HepG2 (cell line): ENCODE results near the gene CDC37. TPM values are rescaled to one million over a fixed set of nuclear protein-coding genes. Genes with fewer than 3 reads are reported as not detected.

Experiments used
- ATAC-seq: fragments of 200-7000 bp; cut with Tn5 transposase; 3 replicates; pipeline ENCODE4 v1.9.1; 2020; ENCODE audit warnings: mild to moderate bottlenecking, moderate library complexity
- BruUV-seq: library from RNA; stranded (reverse); fragments of 400-500 nt; replicated peaks from 2 replicates; lab custom pipeline; 2021; lab: Mats Ljungman, UMichigan
- CTCF ChIA-PET: fragments of 300-600 bp; formaldehyde crosslinking; extraction: SDS; loops from one replicate; lab custom pipeline; 2021; ENCODE audit warnings: low total read pairs, inconsistent platforms, low intra/inter-chr PET ratio; lab: Yijun Ruan, JAX
- POLR2A ChIA-PET: fragments of 350-600 bp; sonication (Branson Sonifier 250); formaldehyde crosslinking; loops from one replicate; lab custom pipeline; 2020; ENCODE audit warnings: antibody characterized with exemption, inconsistent platforms; lab: Yijun Ruan, JAX
- DNase-seq: peaks from one replicate; pipeline ENCODE4 v3.0.0-alpha.2; 2015; ENCODE audit warnings: low spot score
- FAIRE-seq: peaks from 3 replicates; lab custom pipeline; 2011; peaks lifted over from hg19 to GRCh38; lab: Jason Lieb, UNC
- H2AFZ ChIP-seq: one replicate; pipeline ENCODE4 v1.6.1; 2011; ENCODE audit warnings: low read length, inconsistent platforms
- H3K27ac ChIP-seq: fragments of 300-600 bp; 3 replicates; pipeline ENCODE4 v1.8.0; 2011; ENCODE audit warnings: mixed run types, mild to moderate bottlenecking, mixed read lengths, low read length, inconsistent platforms; ENCODE audit not compliant: insufficient read depth; ENCODE audit errors: extremely low read length
- H3K27me3 ChIP-seq, 2 experiments: fragments of 200-600 bp in 1 of 2; 2 replicates in 1 of 2; 3 replicates in 1 of 2; pipeline versions ENCODE4 v1.6.0 to v1.8.0; 2011; ENCODE audit warnings: low read length in 2 of 2, mild to moderate bottlenecking in 2 of 2, moderate library complexity in 2 of 2, inconsistent platforms in 1 of 2; ENCODE audit not compliant: insufficient read depth in 2 of 2, control insufficient read depth in 1 of 2
- H3K36me3 ChIP-seq, 2 experiments: fragments of 200-600 bp in 1 of 2; replicated peaks in 1 of 2; 2 replicates in 1 of 2; 3 replicates in 1 of 2; pipeline versions ENCODE4 v1.5.1 to v1.8.0; 2011; ENCODE audit warnings: low read length in 2 of 2, inconsistent platforms in 1 of 2; ENCODE audit not compliant: insufficient read depth in 2 of 2, control insufficient read depth in 1 of 2
- H3K4me1 ChIP-seq: 2 replicates; pipeline ENCODE4 v1.5.1; 2012; ENCODE audit warnings: low read length, inconsistent platforms; ENCODE audit not compliant: insufficient read depth
- H3K4me2 ChIP-seq: 2 replicates; pipeline ENCODE4 v1.6.0; 2011; ENCODE audit warnings: low read depth, low read length, inconsistent platforms
- H3K4me3 ChIP-seq, 3 experiments: fragments of 200-600 bp in 1 of 3; sonication (generic), shearing (Covaris generic) in 1 of 3; replicated peaks in 1 of 3; 2 replicates each; pipeline ENCODE4 v1.5.1; 2011 to 2016; ENCODE audit warnings: low read length in 3 of 3, inconsistent platforms in 2 of 3, low read depth in 2 of 3, mild to moderate bottlenecking in 2 of 3, control low read depth in 1 of 3, mixed read lengths in 1 of 3; ENCODE audit not compliant: insufficient read depth in 1 of 3
- H3K79me2 ChIP-seq: one replicate; pipeline ENCODE4 v1.6.1; 2011; ENCODE audit warnings: low read length, inconsistent platforms; ENCODE audit not compliant: insufficient read depth
- H3K9ac ChIP-seq: 2 replicates; pipeline ENCODE4 v1.6.0; 2011; ENCODE audit warnings: mild to moderate bottlenecking, low read depth, low read length, inconsistent platforms; ENCODE audit not compliant: insufficient read depth
- H3K9me3 ChIP-seq: 2 replicates; pipeline ENCODE4 v1.5.1; 2012; ENCODE audit warnings: mild to moderate bottlenecking, low read length
- H4K20me1 ChIP-seq: 2 replicates; pipeline ENCODE4 v1.6.0; 2011; ENCODE audit warnings: inconsistent platforms, mild to moderate bottlenecking, low read length, moderate library complexity; ENCODE audit not compliant: insufficient read depth
- BRF2 ChIP-seq: sonication (generic); formaldehyde crosslinking; IDR thresholded peaks from 2 replicates; pipeline ENCODE4 v1.8.1; 2022; ENCODE audit warnings: mild to moderate bottlenecking, missing genetic modification reagents
- CBX2 ChIP-seq, 2 experiments: fragments of 200-600 bp in 1 of 2; sonication (generic); formaldehyde crosslinking in 1 of 2; IDR thresholded peaks; 2 replicates each; pipeline versions ENCODE4 v1.7.0 to v1.8.1; 2018 to 2022; ENCODE audit warnings: low read depth in 2 of 2, low read length in 1 of 2, mild to moderate bottlenecking in 1 of 2, missing genetic modification reagents in 1 of 2
- CHCHD3 ChIP-seq: sonication (generic); formaldehyde crosslinking; IDR thresholded peaks from 2 replicates; pipeline ENCODE4 v1.8.0; 2022; ENCODE audit warnings: mild to moderate bottlenecking, missing genetic modification reagents, moderate library complexity
- ELF3 ChIP-seq: IDR thresholded peaks from 2 replicates; pipeline ENCODE4 v1.6.1; 2016; ENCODE audit warnings: missing genetic modification reagents, missing compliant biosample characterization
- FOXJ3 ChIP-seq: sonication (generic); formaldehyde crosslinking; IDR thresholded peaks from 2 replicates; pipeline ENCODE4 v1.4.0; 2020; ENCODE audit warnings: missing genetic modification reagents, mild to moderate bottlenecking, borderline replicate concordance
- KDM1A ChIP-seq: IDR thresholded peaks from 2 replicates; pipeline ENCODE4 v1.6.1; 2016; ENCODE audit warnings: missing compliant biosample characterization
- KDM2A ChIP-seq: sonication (generic); formaldehyde crosslinking; IDR thresholded peaks from 2 replicates; pipeline ENCODE4 v1.4.0; 2020; ENCODE audit warnings: low read depth, missing genetic modification reagents, borderline replicate concordance
- MED13 ChIP-seq: sonication (generic); formaldehyde crosslinking; IDR thresholded peaks from 2 replicates; pipeline ENCODE4 v1.5.0; 2020; ENCODE audit warnings: missing genetic modification reagents
- SRSF1 ChIP-seq: fragments of 200-400 bp; formaldehyde crosslinking; optimal IDR thresholded peaks from 2 replicates; pipeline ENCODE3; 2017; ENCODE audit warnings: mild to moderate bottlenecking, low read depth, low read length, moderate library complexity
- YEATS4 ChIP-seq: sonication (generic); formaldehyde crosslinking; IDR thresholded peaks from 2 replicates; pipeline ENCODE4 v1.4.0; 2020; ENCODE audit warnings: missing genetic modification reagents, borderline replicate concordance
- ZNF180 ChIP-seq: sonication (generic); formaldehyde crosslinking; IDR thresholded peaks from 2 replicates; pipeline ENCODE4 v1.4.0; 2020; ENCODE audit warnings: low read depth, missing genetic modification reagents, borderline replicate concordance
- ZNF234 ChIP-seq: sonication (generic); formaldehyde crosslinking; conservative IDR thresholded peaks from 2 replicates; pipeline ENCODE4 v1.5.1; 2020; ENCODE audit warnings: mild to moderate bottlenecking, missing genetic modification reagents
- ZNF580 ChIP-seq: IDR thresholded peaks from 2 replicates; pipeline ENCODE4 v1.6.1; 2016; ENCODE audit warnings: low read depth, borderline replicate concordance
- ZNF672 ChIP-seq: sonication (generic); formaldehyde crosslinking; IDR thresholded peaks from 2 replicates; pipeline ENCODE4 v1.8.1; 2022; ENCODE audit warnings: missing genetic modification reagents
- ZXDC ChIP-seq: sonication (generic); formaldehyde crosslinking; IDR thresholded peaks from 2 replicates; pipeline ENCODE4 v1.5.0; 2020; ENCODE audit warnings: mild to moderate bottlenecking, missing genetic modification reagents
- WGBS: methylation state at CpG from one replicate; pipeline ENCODE4 v1.1.6; 2017; ENCODE audit warnings: low lambda C conversion rate; 5-methylcytosine and 5-hydroxymethylcytosine counted together
- in situ Hi-C: cut with HindIII; loops from 2 replicates; pipeline ENCODE4 v1.10.0; 2017; ENCODE audit warnings: low pct_unique_long_range_greater_than_20kb; ENCODE audit not compliant: extremely low pct_ligation_motif_present
- intact Hi-C: fragments of 100-400 bp; cut with micrococcal nuclease; formaldehyde crosslinking; loops from one replicate; pipeline ENCODE4 v1.10.0; 2022; ENCODE audit not compliant: unreplicated experiment
- polyA plus RNA-seq, 8 experiments: library from polyadenylated mRNA; depleted of rRNA in 3 of 8; stranded (reverse) in 7 of 8; unstranded in 1 of 8; fragments of >200 nt; fragmentation: Illumina TruSeq in 4 of 8; extraction: Trizol in 4 of 8; gene quantifications; 2 replicates each; pipeline versions ENCODE4 v1.2.1 to v1.2.3, GENCODE V29; 2011 to 2016; ENCODE audit warnings: low read depth in 4 of 8, missing spikeins in 1 of 8, mixed read lengths in 1 of 8; ENCODE audit not compliant: insufficient read depth in 1 of 8
- total RNA-seq, 5 experiments: library from RNA; depleted of rRNA; stranded (reverse); fragments of >200 nt; fragmentation: Illumina TruSeq; extraction: Trizol; gene quantifications; 2 replicates each; pipeline ENCODE4 v1.2.3, GENCODE V29; 2016; ENCODE audit warnings: low read depth in 1 of 5
- TF ChIP-seq, protein P1 (sequence below): sonication (generic); formaldehyde crosslinking; IDR thresholded peaks from 2 replicates; pipeline ENCODE4 v1.8.1; 2023; ENCODE audit warnings: missing genetic modification reagents, inconsistent platforms, borderline replicate concordance

Gene CDC37
- total and polyA plus RNA-seq, 2 of the 13 experiments (the other 11 are each of a cell fraction or from before 2014, with no cell fraction given): 158 to 177 TPM

DNA sequence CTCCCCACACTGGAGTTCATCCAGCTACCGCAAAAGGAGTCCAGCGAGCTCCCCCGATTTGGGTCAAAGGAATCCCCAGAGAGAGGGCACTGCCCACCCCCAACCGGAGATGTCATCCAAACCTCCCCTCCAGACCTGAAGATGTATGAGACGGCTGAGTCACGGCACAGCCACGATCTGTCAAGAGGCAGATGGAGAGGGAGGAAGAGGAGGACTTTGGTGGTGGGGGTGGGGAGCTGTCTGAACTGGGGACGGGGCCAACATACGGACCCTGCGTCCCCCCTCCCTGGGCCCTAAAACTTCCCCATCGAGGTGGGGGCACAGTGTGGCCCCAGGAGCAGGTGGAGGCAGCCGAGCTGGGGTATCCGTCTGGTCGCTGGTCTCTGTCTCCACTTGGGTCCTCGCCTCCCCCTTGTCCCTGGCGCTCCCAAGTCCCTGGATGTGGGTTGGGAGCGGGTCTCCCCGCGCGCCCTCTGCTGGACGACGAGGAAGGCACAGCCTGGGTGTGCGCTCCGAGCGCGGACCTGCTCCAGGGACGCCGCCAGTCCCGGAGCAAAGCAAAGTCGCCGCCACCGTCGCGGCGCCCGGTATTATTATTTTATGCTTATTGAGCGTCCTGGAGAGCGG lies 20.8 kb upstream of the CDC37 start (continued):
- TF ChIP-seq ZXDC (no peak), FOXJ3 (CRISPR knock-in tag) (no peak), KDM1A (CRISPR knock-in tag) (no peak), CHCHD3 (CRISPR knock-in tag) (no peak), MED13 (CRISPR knock-in tag) (no peak), ZNF672 (CRISPR knock-in tag) (no peak), KDM2A (CRISPR knock-in tag) (peak; percentile 70), ELF3 (peak; percentile 16; the same call in 1 of the 2 replicates), ZNF580 (CRISPR knock-in tag) (no peak), SRSF1 (peak; percentile 36)

DNA sequence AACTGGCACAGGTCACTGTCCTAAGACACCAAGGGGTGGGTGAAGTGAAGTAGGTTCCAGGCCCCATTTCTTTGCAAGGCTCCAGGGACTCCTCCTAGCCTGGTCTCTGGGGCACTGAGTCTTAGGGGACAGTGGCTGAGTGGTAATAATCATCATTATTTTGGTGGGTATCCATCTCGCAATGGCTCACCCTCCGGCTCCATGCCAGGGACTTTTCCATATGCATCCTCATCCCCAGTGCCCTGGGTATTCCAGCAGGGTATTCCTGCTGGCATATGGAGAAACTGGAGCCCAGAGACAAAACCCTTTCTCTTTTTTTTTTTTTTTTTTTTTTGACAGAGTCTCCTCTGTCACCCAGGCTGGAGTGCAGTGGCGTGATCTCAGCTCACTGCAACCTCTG lies 19.5 kb upstream of the CDC37 start:
- FAIRE-seq (no peak), ATAC-seq (no peak), DNase-seq (no peak)
- H3K36me3 ChIP-seq: no peaks in the 10 kb centered on the region
- no TSS peak for BruUV-seq
- H3K4me2 ChIP-seq: no peak overlapping the region
- 45% methylated on average over 3 of the region's 3 CpGs for WGBS
- no peak overlapping the region for H3K27ac ChIP-seq
- no peak overlapping the region for H3K4me3 ChIP-seq
- POLR2A ChIA-PET: no interaction called here
- in situ Hi-C loops: no loop called here
- H3K4me1 ChIP-seq: peaks cover 48% of the 10 kb centered on the region
- H2AFZ ChIP-seq: no peak overlapping the region
- CTCF ChIA-PET: interaction anchor here (4.1 kb wide), 1 partner anchor 18 kb away, joined by 40 read pairs; the partner anchor contains the start of gene CDC37
- no peak for TF ChIP-seq YEATS4 (CRISPR knock-in tag)
- TF ChIP-seq BRF2: no peak
- no peak for TF ChIP-seq CBX2 (IDR thresholded peaks at IDR 0.05; ENCODE audit: low read depth, low read length)
- no peak for TF ChIP-seq CBX2 (CRISPR knock-in tag; IDR thresholded peaks at IDR 0.05; ENCODE audit: low read depth)
- TF ChIP-seq, protein P1, sequence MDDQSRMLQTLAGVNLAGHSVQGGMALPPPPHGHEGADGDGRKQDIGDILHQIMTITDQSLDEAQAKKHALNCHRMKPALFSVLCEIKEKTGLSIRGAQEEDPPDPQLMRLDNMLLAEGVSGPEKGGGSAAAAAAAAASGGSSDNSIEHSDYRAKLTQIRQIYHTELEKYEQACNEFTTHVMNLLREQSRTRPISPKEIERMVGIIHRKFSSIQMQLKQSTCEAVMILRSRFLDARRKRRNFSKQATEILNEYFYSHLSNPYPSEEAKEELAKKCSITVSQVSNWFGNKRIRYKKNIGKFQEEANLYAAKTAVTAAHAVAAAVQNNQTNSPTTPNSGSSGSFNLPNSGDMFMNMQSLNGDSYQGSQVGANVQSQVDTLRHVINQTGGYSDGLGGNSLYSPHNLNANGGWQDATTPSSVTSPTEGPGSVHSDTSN: no peak
- no peak for TF ChIP-seq ZNF180 (CRISPR knock-in tag)
- no peak for TF ChIP-seq ZNF234
- peaks cover 15 to 66% of the 10 kb centered on the region in 2 experiments for H3K27me3 ChIP-seq
- H3K9me3 ChIP-seq: no peaks in the 10 kb centered on the region
- no peak overlapping the region for H3K9ac ChIP-seq
- intact Hi-C loops: no loop called here
- H4K20me1 ChIP-seq: no peaks in the 10 kb centered on the region
- no peaks in the 10 kb centered on the region for H3K79me2 ChIP-seq
